SKM-1 treated with dmso at 0.1 percent for 144 hours (cell line): ENCODE measurements around the gene OPN3.

Source experiments
- DNase-seq: peaks from one replicate; lab custom pipeline; 2025; ENCODE audit not compliant: unreplicated experiment; lab: John Stamatoyannopoulos, UW

Gene OPN3

DNA sequence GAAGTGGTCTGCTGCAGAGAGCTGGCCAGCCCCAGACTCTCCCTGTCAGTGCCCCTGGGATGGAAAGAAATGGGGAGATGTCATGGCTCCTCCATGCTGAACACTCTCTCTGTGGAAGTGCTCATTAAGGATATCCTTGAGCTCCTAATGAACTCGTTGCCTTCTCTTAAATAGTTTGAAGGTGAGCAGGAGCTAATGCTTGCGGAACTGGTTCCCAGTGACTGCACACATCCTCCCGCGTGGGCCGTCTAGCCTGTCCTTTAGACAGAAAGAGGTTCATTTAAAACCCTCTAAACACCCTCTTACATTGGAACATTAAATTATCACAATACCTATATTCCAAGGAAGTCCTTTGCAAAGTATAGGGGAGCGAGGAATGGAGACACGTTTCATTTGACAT lies 6.0 kb upstream of the OPN3 start:
- DNase-seq = no peak

- DNase-seq = no peak
Measured at GRCh38 chr1:241645199-241645598, 5.0 kb upstream of the OPN3 start.

- DNase-seq = no peak
Measured at GRCh38 chr1:241644259-241644658, 4.1 kb upstream of the OPN3 start.

DNA sequence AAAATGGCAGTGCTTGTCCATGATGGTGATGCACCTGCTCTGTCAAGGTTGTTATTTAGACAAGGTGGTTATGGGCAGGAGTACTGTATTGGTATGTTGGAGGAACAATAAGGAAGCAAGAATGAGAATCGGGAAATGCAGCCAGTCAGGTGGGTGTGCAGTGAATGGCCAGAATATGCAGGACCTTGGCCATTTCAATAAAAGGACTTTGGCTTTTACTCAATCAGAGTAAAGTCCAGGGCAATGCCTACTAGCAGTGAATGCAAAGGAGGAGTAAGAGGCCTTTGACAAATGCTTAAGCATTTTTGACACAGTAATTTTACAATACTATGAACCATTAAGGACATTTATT lies 2.4 kb upstream of the OPN3 start:
- DNase-seq = no peak

- DNase-seq = no peak
Measured at GRCh38 chr1:241641773-241642592, 1.8 kb upstream of the OPN3 start.

GRCh38 chr1:241640867-241641622 lies 876 bp upstream of the OPN3 start:
- peak; percentile 92 for DNase-seq

GRCh38 chr1:241639623-241640148 lies 483 bp downstream of the OPN3 start:
- peak; percentile 75 for DNase-seq

- peak; percentile 64 for DNase-seq
Measured at GRCh38 chr1:241638909-241639622, 1.1 kb downstream of the OPN3 start.

- no peak for DNase-seq
Measured at GRCh38 chr1:241638099-241638682, 2.0 kb downstream of the OPN3 start.

DNA sequence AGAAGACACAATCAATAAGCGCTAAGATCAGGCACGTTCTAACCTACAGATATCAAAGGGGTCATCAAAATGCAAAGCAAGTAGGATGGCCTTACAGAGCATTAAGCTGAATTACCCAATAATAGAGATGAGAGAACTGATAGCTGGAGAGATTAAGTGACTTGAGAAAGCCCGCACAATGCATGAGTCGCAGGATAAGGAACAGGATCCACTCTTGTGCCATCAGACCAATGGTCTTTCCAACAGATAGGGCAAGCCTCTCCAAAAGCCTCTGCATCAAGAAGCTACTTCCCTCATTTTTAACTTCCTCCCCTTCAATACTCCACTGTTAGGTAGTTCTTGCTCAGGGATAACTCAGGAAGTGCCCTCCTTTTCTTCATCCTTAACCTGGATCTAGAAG lies 2.6 kb downstream of the OPN3 start:
- peak; percentile 81 for DNase-seq

GRCh38 chr1:241637046-241637590 lies 3.1 kb downstream of the OPN3 start:
- no peak for DNase-seq

- no peak for DNase-seq
Measured at GRCh38 chr1:241636291-241636690, 3.9 kb downstream of the OPN3 start.

- DNase-seq = no peak
Measured at GRCh38 chr1:241635556-241636152, 4.5 kb downstream of the OPN3 start.

DNA sequence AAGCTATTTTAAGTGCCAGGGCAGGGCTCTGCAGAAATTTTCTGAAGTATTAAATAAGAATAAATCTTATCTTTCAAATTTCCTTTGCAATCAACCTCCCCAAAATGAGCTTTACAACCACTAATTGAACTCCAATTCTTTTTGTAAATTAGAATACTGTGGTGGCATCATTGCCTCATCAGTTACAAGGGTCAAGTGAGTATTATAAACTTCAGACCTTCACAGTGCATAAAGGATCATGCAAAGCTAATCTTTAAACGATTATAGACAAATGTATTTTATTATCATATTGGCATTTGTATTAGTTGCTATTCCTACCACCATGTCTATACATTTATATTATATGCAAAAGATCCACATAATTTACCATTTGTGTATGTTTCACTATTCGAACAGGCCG lies 7.2 kb downstream of the OPN3 start:
- no peak for DNase-seq

GRCh38 chr1:241631674-241632073 lies 8.5 kb downstream of the OPN3 start:
- DNase-seq = no peak

- DNase-seq = no peak
Measured at GRCh38 chr1:241630899-241631298, 9.3 kb downstream of the OPN3 start.

DNA sequence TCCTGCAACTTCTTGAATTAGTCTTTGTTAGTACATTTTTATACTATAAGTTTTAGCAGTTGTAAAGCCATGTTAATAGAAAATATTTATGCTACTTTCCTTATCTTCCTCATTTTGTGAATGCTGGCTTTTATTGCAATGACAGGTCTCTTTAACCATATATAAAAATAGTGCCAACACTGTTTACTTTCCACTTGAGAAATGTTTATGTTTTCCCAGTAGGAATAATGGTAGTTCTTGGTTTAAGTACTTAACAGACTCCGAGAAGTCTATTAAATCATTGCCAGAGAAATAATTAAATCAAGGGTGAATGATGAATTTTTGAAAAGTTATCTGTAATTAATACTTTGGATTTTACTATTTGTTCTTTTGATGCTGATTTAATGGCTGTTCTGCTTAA lies 9.7 kb downstream of the OPN3 start:
- DNase-seq = no peak

GRCh38 chr1:241630005-241630404 lies 10.2 kb downstream of the OPN3 start:
- no peak for DNase-seq

GRCh38 chr1:241627453-241628259 lies 12.5 kb downstream of the OPN3 start:
- peak; percentile 53 for DNase-seq

DNA sequence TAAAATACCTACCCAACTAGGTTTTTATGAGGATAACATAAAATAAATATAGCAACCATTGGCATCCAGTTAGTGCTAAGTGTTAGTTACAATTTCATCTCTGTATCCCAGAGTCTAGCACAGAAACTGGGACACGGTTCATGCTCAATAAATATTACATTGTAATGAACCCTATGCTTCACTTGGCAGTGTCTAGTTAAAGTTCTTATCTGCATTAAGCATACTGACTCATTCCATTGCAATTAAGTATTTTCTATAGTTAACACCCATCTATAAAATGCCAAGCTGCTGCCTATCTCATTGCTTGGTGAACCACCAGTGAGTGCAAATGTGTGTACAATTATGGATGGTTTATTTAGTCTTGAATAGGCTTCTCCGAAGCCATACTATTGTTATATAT lies 15.2 kb downstream of the OPN3 start:
- no peak for DNase-seq
